Left renal cortex interstitium (tissue), 4 donors: ENCODE results near the gene SERPING1. TPM values are rescaled to one million over a fixed set of nuclear protein-coding genes. Genes with fewer than 3 reads are reported as not detected.
A peak's percentile ranks its signal among the peaks of the same experiment; 100 is the strongest.

ENCODE experiments used
- DNase-seq, 4 donors: peaks; one replicate each; pipeline ENCODE4 v3.0.0-alpha.2; 2013; ENCODE audit warnings: low read depth in 4 of 4, low spot score in 2 of 4, missing footprints in 1 of 4
- polyA plus RNA-seq, 4 donors: library from polyadenylated mRNA; unstranded; fragments of 120-200 nt; gene quantifications; one replicate each; pipeline ENCODE4 v1.2.1, GENCODE V29; 2013; ENCODE audit not compliant: insufficient read length in 4 of 4

SERPING1 gene
- polyA plus RNA-seq: 100 to 1,000 TPM; 145 to 174 (median 160) TPM

DNA sequence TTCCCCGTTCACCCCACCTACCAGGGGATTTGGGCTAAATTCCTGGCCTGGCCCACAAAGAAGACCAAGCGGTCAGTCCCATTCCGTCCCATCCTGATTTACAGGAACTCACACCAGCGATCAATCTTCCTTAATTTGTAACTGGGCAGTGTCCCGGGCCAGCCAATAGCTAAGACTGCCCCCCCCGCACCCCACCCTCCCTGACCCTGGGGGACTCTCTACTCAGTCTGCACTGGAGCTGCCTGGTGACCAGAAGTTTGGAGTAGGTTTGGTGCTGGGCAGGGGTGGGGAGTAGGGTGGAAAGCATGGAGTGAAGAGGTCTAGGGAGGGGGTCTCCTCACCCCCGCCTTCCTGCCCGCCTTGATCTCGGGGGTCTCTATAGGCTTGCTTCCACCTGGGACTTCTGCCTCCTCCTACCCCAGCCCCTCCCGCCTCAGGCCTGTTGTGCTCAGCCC lies at the start of gene SERPING1:
SERPING1 (plus strand) TSS at position 225 of the 455 bp plus-strand sequence. CDS start 586 bp downstream, outside the sequence.
- DNase-seq: peak in 2 of 4 donors; percentile 32 to 43

DNA sequence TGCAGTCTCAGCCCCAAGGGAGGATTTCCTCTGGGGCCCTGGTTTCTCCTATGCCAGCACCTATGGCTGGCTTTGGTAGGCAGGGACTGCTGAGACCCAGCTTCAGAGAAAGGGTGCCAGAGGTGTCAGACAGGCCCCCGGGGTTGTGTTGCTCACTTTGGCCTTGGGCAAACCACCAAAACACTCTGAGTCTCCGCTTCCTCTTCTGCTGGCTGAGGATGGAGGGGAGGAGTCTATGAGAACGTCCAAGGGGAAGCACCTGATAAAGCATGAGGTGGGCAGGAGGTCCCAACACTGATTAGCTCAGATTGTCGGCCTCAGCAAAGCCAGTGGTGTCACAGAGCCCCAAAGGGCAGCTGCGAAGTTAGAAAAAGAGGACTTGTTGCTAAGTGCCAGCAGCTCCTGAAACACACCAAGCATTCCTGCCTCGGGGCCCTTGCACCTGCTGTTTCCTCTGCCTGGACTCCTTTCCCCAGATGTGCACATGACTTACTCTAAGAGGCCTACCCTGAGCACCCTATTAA lies 49.6 kb upstream of the SERPING1 start:
- DNase-seq: no peak

DNA sequence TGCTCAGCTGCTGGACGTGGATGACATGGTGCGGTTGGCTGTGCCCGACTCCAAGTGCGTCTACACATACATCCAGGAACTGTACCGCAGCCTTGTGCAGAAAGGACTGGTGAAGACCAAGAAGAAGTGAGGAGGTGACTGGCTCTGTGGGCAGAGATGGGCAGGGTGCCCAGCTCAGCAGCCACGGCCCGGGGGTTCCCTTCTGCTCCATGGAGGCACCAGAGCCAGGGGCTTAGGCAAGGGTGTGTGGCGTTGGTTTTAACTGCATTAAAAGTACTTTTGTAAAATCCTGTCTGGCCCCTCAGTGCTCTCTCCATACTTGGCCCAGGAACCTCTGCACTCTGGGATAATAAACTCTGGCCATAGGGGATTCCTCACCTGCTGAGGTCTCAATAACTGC lies 47.5 kb upstream of the SERPING1 start:
- no peak for DNase-seq

DNA sequence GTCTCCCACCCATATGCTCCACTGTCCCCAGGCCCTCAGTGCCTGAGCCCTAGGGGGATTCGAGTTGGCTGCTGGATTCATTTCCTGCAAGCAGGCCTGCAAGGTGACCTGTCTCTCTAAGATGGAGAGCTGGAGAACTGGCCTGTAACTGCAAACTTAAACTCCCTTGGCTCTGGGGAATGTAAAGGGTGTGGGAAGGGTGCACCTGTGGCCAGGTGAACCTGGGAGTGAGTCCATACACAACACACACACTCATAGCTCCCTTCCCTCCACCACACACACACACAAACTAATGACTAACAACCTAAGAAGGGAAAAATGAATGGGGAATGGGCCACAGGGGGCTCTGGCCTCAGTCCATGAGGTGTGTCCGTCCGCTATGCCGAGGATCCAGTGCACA lies 45.5 kb upstream of the SERPING1 start:
- no peak for DNase-seq

DNA sequence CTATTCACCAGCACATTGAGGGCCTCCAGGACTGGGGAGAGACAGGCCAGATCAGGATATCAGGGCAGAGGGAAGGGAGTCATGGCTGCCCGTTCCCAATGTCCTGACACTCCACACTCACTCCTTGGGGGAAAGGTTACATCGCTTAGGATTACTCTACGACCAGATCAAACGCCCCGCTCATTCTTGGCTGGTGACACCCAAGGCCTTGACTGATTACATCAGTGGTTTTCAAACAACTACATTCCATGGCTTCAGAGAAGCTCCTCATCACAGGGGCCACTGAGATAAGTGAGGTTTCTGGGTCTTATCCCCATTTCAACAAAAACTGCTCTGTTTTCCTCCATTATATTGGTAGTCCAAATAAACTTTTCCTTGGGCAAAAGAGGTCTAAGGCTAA lies 45.0 kb upstream of the SERPING1 start:
- no peak for DNase-seq

DNA sequence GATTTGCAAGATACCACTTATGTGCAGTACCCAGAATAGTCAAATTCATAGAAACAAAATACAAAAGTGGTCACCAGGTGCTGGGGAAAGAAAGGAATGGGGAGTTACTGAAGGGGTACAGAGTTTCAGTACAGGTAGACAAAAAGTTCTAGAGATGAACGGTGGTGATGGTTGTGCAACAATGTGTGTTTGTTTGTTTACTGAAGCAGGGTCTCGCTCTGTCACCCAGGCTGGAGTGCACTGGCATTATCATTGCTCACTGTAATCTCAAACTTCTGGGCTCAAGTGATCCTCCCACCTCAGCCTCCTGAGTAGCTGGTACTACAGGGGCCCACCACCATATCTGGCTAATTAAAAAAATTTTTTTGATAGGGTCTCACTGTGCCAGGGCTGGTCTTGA lies 42.1 kb upstream of the SERPING1 start:
- DNase-seq: no peak

DNA sequence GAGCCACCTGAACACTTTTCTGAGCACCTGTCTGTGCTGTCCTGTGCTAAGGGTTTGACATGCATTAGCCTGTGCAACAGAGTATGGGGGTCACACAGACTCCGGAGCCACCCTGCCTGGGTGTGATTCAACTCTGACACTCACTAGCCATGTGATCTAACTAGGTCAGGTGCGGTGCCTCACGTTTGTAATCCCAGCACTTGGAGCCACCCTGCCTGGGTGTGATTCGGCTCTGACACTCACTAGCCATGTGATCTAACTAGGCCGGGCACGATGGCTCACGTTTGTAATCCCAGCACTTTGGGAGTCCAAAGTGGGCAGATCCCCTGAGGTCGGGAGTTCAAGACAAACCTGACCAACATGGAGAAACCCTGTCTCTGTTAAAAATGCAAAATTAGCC lies 41.4 kb upstream of the SERPING1 start:
- DNase-seq: no peak

DNA sequence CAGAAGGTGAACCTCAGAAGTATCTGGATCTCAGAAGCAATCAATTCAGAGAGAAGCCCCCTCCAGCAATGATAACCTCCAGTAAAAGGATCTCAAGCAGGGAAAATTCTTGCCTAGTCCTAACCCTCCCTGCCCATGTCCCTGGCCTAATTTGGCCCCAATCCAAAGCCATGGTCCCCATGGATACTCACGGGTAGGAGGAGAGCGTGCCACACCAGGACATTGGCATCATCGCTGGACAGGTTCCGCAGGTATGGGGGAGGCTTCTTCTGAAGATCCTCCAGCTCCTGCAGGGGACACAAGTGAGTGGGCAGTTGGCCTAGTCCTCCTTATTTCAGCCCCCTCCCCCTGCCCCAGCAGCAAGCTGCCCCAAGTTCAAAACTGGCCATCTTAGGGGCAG lies 37.3 kb upstream of the SERPING1 start:
- DNase-seq: no peak

DNA sequence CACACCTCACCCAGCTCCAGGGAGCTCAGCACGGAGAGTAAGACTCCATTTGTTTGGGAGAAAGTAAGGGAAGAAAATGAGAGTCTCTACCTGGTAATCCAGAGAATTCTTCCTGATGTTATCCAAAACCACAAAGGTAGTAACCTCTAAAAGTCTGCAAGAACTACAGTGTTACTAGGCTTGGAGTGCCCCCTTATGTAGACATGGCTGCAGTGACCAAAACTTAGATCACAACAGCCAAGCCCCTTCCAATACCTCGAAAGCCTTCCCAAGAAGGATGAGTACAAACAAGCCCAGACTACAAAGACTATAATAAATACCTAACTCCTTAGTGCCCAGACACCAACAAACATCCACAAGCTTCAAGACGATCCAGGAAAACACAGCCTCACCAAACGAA lies 34.9 kb upstream of the SERPING1 start:
- no peak for DNase-seq

DNA sequence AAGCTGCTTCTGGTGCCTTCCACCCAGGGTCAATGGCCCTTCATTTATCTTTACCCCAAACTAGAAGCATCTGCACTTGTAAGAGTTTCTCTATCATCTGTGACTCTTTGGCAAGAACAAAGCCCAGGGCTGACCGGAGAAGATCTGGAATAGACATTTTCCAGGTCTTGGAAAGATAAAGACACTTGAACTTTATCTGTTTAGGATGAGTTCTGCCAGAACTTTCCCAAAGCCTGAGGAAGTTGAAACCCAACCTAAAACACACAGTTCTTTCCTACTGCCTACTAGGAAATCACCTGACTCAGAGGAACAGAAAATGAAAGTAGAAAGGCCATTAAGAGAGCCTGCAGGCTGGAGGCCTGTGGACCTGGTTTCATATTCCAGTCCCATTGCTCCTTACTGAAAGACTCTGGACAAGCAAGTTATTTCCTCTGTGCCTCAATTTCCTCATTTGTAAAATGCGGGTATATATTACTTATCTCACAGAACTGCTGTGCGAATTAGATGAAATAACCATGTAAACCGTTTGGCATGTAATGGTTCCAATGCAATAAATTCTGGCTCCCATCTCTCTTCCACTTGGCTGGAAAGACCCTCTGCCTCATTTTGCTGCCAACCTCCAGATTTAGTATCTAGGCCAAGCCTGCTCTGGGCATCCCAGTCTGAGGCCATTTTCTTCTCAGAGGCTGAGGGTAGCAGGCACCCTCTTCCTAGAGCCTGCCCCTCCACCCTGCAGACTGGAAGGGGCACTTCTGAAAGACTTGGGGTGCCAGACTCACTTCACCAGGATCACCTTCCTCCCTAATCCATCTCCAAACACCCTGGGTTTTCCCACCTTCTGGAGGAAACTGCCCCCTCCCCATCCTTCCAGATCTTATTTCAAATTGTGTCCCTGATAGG lies 31.2 kb upstream of the SERPING1 start:
- DNase-seq: peak in 1 of 4 donors; percentile 33

DNA sequence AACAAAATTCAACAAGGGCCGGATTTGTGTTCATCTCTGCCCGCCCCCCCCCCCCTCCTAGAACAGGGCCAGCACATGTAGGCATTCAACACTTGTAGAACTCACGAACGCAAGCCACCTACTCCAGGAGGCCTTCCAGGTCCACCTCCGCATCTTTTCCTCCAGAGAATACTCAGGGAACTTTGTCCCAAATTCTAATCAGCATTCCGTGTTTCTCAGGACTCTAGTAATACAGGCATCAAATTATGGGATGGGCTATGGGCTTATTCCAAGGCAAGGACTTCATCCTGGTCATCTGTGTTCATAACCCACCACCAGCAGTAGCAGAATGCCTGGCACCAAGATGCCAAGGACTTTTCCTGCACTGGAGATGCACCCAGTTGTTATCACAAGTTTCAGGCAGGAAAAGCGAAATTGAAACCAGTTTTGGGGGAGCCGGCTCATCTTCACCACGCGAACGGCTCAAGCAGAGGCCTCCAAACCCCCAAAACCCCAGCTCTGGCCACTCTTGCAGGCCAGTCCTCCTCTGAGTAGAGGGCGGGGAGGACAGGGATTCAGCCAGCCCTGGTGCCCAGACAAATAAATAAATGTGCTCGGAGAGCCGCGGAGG lies 30.5 kb upstream of the SERPING1 start:
- peak in 3 of 4 donors; percentile 17 to 23 (median 19) for DNase-seq

DNA sequence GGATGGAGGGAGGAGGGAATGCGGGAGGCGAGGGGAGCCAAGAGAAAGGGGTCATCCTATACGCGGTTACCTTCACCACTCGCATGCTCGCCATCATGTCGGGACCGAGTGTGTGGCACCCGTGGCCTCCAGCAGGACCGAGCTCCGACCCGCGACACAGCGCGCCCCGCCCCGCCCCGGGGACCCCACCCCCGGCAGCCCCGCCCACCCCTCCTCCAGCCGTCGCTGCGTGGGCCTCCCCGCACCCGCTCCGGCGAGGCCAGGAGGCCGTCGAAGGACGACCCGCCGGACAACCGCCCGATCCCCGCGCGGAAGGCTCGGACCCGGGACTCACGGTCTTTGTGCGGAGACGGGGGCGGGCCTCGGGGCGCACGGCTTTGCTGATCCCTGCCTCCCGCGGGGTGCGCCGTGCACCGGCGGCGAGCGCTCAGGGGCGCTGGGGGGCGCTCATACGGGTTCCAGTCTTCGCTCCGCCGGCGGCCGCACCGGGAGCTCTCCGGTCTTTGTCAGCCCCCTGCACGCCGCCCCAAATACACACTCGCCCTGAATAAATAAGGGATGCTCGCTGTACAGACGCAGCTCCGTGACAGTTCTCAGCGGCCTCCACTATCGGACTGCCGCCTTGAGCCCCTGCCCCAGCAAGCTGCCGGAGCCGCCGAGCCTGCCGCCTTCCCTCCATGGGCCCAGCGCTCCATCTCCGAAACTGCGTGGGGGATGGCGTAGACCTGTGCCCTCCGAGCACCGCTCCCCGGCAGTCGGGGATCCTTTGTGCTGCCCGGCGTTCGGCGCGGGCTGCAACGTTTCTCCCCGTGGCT lies 29.8 kb upstream of the SERPING1 start, which contains the start of gene UBE2L6:
UBE2L6 (minus strand) TSS at position 158 of the 815 bp plus-strand sequence; CDS start at position 97, 61 bp downstream.
- peak in 3 of 4 donors; percentile 39 to 48 (median 39) for DNase-seq

DNA sequence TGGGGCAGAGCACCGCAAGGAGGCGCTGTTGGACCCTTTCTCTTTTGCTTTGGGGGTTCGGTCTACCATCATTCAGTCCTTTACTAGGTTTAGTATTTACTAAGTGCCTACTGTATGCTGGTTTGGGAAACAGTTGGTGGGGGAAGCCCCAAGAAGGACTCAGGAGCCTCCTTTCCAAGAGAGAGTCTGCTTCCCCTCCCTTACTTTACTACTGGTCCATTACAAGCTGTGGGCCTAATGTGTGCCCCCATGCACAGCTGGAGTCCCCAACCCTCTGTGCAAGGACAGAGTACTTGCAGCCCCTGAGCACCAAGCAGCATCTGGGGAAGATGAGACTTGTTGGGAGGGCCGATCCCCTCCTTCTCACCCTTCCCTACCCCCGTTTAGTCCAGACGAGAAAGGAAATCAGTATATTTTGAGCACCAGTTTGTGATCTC lies 29.1 kb upstream of the SERPING1 start:
- peak; percentile 66 to 79 (median 71) for DNase-seq

DNA sequence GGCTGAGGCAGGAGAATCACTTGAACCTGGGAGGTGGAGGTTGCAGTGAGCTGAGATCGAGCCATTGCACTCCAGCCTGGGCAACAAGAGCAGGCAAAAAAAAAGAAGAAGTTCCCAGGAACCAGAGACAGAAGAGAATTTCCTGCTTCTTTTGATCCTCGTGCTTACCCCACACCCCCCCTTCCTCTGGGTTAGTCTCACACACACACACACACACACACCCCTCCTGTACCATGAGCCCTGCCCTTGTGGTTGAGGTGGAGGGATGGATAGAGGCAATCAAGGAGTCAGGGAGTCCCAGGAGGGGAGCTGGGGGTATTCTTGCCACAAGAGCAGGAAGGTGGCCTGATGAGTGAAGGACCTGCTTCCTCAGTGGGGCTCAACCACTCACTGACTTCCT lies 25.9 kb upstream of the SERPING1 start:
- DNase-seq: no peak

DNA sequence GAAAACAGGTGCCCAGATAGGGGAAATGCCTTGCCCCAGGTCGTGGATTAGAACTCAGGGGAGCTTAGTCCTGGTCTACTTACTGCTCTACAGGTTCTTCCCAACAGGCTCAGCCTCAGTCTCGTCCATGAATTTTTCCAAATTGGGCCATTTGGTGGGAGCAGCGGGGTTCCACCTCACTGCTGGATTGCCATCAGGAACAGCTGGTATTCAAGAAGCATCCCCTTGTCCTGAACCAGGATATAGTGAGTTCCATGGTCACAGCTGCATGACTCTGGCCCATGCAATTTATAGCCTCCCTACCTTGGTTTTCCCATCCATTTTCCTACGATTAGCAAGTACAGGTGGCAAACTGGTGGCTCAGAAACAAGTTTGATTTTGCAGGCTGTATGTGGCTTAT lies 23.4 kb upstream of the SERPING1 start:
- DNase-seq: no peak

DNA sequence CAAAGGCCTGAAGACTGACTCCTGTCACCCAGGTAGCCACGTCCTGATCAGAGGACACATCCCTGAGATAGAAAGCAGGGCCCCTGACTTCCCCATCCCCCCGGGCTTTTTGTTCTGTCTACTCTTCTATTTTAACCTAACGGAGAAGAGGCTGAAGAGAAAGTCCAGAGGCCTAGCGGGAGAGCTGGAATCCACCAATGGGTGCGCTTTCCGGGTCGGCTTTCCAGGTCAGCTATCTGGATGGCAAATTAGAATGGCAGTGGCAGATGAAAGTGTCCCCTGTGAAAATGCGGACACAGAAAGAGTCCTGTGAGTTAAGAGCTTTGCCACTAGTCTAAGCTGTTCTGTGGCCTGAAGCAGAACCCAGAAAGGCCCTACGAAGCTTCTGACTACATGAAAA lies 13.1 kb upstream of the SERPING1 start:
- DNase-seq: no peak

DNA sequence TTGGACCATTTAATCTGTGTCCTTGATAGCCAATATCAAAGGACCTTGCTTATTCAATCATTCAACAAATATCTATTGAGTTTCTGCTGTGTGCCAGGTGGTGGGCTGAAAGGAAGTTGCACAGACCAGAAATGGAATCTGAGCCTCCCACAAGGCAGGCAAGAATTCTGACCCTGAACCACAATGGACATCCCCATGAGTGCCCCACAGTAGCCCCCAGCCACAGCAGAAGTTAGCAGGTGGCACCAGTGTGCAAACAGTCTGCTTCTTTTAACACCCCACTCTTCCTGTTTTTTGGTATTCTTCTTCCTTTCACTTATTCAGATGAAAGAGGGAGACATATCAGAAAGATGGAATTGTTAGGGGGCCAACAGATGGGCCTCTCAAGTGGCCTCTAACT lies 12.2 kb upstream of the SERPING1 start:
- DNase-seq: no peak

DNA sequence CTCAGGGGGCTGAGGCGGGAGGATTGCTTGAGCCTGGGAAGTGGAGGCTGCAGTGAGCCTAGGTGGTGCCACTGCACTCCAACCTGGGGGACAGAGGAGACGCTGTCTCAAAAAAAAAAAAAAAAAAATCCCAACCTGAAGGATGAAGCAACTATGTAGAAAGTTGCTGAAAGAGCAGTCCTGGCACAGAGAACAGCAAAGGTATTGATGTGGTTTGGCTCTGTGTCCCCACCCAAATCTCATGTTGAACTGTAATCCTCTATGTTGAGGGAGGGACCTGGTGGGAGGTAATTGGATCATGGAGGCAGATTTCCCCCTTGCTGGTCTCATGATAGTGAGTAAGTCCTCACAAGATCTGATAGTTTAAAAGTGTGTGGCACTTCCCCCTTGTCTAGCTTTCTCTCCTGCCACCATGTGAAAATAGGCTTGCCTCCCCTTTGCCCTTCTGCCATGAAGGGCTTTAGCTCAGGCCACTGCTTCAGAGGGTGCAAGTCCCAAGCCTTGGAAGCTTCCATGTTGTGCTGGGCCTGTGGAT lies 10.7 kb upstream of the SERPING1 start:
- DNase-seq: no peak

DNA sequence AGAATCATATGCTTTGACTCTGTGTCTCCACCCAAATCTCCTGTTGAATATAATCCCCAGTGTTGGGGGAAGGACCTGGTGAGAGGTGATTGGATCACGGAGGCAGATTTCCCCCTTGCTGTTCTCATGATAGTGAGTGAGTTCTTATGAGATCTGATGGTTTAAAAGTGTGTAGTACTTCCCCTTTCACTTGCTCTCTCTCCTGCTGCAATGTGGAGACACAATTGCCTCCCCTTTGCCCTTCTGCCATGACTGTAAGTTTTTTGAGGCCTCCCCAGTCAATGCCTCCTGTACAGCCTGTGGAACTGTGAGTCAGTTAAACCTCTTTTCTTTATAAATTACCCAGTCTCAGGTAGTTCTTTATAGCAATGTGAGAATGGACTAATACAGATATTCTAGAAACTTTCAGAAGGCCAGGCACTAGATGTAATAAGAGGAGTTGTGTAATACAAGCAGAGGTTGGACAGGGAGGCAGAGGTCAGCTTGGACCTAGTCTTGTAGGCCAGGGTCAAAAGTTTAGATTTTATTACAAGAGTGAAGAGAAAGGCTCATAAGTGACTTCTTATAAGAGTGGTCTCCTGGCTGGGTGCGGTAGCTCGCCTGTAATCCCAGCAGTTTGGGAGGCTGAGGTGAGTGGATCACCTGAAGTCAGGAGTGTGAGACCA lies 9.3 kb upstream of the SERPING1 start:
- no peak for DNase-seq
